GM21737 (cell line): ENCODE measurements around the gene MON1B.
"Not testable (repeated sequence)": the region's sequence is repeated elsewhere in the genome, so short reads cannot be mapped to it uniquely, and the experiment has no call there.

Source experiments
- ATAC-seq: cut with Tn5 transposase; IDR thresholded peaks from one replicate; pipeline ENCODE4 v1.9.1; 2021; ENCODE audit warnings: mild to moderate bottlenecking, moderate library complexity; ENCODE audit not compliant: unreplicated experiment

MON1B gene

GRCh38 chr16:77190478-77191258, at the start of gene MON1B:
TSS of gene MON1B (plus strand) at chr16:77191190. CDS start at chr16:77191486, 296 bp downstream.
- ATAC-seq, result peak; percentile 96

GRCh38 chr16:77143364-77143763, 47.6 kb upstream of the MON1B start:
- no peak for ATAC-seq

- no peak for ATAC-seq
These were observed 42.9 kb upstream of the MON1B start for GRCh38 chr16:77148121-77148520.

DNA sequence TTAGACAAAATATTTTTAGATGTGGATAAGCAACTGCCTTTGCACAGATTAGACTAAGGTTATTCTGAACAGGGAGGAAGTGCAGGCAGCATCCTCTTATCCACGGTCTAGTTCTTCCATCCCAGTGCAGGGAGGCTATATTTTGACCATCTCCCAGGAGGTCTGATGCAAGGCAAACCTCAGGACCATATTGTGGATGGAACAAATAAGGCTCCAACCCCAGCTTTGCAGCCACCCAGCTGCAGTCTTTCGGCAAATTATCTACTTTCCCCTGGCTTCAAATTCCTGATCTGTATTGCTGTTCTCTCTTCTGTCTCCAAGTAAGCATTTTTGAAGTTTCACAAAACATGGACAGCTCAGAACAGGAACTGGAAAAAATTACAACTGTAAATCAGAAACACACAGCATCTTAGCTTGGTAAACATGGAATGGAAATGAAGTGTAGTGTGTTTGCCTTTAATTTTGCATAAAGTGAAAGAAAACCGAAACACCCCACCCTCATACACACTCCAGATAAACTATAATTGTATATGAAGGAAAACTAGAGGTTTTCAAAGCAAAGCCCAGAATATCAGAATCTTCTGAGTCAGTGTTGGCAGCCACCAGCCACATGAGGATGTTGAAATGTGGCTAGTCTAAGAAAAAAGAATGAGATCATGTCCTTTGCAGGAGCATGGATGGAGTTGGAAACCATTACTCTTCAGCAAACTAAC, 33.5 kb upstream of the MON1B start:
- no peak for ATAC-seq

- no peak for ATAC-seq
These were observed 32.7 kb upstream of the MON1B start for GRCh38 chr16:77158293-77158692.

DNA sequence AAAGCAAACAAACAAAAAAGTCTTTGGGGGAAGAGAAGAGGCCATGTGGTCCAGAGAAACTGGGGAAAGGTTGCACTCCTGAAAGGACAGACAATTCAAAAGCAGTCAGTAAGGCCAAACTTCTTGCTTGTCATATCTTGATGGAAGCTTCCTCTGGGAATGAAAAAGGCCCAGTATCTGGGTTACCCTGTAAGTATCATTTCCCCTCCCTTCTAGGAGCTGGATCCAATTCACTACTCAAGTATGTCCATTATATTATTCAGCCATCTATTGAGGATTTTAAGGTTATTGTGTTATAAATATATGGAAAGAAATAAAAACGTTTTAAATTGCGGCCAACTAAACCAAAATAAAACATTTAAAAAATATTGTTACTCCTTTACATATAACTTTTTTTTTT, 26.0 kb upstream of the MON1B start:
- ATAC-seq, result no peak

DNA sequence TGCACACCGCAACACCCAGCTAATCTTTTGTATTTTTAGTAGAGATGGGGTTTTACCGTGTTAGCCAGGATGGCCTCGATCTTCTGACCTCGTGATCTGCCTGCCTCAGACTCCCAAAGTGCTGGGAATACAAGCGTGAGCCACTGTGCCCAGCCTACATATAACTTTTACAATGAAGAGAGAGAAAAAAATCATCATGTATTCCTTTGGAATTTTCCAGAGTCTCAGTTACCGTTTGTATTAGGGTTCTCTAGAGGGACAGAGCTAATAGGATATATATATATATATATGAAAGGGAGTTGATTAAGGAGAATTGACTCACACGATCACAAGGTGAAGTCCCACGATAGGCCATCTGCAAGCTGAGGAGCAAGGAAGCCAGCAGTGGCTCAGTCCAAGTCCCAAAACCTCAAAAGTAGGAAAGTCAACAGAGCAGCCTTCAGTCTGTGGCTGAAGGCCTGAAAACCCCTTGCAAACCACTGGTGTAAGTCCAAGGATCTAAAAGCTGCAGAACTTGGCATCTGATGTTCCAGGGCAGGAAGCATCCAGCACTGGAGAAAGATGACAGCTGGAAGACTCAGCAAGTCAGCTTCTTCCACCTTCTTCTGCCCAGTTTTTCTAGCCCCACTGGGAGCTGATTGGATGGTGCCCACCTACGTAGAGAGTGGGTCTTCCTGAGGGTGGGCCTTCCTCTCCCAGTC, 25.3 kb upstream of the MON1B start:
- ATAC-seq, result not testable (repeated sequence)

DNA sequence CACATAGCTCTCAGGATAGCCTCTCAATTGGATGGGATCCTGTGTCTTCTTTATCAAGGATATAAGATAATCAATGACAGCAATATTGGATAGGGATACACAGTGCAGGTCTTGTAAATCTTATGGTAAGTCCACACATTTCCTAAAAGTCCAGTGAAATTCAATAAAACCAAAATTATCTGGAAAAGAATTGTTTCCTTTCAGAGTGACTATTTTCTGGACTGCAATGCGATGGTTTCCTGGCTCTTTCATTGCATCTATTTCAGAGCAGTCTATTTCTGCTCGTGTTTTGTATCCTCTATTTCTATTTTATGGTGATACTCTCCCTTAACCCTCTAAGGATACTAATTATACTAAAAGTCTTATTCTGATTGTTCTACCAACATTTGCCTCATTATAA, 24.3 kb upstream of the MON1B start:
- no peak for ATAC-seq

GRCh38 chr16:77168901-77169300, 22.1 kb upstream of the MON1B start:
- ATAC-seq, result no peak

DNA sequence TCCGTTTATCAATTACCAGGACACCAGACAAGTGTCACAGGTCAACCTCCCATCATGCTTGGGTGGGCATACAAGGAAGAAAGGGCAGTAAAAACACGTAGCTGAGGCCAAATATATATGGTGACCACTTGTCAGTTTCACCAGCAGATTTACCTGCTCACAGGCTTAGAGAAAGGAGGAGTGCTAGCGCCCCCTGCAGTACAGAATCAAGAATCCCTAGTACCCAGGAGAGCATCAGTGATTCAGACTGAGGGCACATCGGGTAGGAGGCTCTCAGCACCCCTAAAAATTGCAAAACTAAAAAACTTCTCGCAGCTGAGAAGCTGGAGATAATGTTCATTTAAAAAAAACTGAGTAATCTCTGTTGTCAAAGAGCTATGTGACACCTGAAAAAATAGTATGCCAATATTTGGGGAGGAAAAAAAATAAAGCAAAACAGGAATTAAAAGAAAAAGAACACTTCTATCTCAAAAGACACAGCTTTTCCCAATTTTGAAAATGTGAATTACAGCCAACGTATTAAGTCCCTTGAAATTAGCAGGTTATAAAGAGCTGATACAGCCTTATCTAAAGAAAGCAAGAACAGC, 21.2 kb upstream of the MON1B start:
- peak; percentile 75 for ATAC-seq

DNA sequence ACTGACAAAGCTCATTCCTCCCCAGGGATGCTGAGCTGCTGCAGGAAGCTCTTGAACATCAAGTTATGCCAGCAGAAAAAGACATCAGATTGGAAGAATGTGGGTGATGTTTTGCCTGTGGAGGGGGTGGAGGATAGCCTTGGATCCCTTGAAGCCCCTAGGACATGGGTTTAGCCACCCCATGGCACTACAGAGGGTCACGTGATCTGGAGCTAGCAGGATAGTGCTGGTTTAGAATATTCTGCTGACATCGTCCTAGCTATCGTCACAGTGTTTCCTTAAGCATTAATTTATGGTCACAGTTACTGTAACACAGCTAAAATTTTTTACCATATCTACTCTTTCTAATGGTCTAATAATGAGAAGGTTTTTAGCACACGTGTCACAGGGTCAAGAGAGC, 20.2 kb upstream of the MON1B start:
- no peak for ATAC-seq

- ATAC-seq, result no peak
These were observed 19.0 kb upstream of the MON1B start for GRCh38 chr16:77171745-77172635.

- no peak for ATAC-seq
These were observed 18.0 kb upstream of the MON1B start for GRCh38 chr16:77172951-77173350.

- ATAC-seq, result no peak
These were observed 7.9 kb upstream of the MON1B start for GRCh38 chr16:77183137-77183536.

GRCh38 chr16:77186298-77186697, 4.7 kb upstream of the MON1B start:
- not testable (repeated sequence) for ATAC-seq

DNA sequence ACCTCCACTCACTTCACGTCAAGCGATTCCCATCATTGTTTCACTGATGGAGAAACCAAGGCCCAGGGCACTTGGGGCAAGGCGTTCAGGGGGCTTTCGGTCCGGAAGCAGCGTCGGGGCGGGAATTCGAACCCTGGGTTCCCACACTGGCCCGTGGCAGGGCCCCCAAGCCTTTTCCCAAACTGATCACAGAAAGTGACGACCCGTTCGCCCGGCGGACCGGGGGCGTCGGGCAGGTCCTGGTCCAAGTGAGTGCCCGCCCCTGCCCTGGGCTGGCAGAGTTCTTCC, 856 bp upstream of the MON1B start:
- no peak for ATAC-seq

DNA sequence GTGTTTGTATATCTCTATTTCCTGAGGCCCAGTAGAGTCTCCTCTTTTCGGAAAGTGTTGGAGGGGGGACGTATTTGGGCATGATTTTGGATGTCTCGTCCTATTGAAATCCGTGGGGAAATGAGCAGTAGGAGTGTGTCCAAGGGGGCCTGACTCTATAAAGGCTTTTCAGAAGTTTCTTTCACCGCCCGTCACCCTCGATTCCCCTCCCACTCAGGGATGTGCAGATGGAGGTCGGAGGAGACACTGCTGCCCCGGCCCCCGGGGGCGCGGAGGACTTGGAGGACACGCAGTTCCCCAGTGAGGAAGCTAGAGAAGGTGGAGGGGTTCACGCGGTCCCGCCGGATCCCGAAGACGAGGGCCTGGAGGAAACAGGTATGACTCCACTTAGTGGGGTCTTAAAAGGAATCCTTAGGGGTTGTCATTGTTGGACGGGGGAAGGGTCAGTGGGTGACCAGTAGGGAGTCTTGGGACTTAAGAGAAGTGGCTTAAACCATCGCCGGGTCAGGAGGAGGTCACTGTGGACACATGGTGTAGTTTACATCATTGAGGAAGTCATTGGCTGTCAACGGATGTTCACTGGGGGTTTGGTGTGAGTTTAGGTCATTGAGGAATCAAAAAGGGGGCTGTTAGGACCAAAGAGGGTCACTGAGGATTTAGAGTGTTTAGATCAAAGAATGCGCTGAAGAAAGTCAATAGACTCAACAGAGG, 424 bp downstream of the MON1B start:
- no peak for ATAC-seq

DNA sequence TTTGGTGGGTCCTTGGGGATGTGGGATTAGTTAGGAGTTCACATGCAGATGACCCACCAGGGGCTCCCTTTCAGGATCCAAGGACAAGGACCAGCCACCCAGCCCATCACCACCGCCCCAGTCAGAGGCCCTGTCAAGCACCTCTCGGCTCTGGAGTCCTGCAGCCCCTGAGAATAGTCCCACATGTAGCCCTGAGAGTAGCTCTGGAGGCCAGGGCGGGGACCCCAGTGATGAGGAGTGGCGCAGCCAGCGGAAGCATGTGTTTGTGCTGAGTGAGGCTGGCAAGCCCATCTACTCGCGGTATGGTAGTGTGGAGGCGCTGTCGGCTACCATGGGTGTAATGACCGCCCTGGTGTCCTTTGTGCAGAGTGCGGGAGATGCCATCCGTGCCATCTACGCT, 2.4 kb downstream of the MON1B start:
- ATAC-seq, result no peak

GRCh38 chr16:77194295-77195231, 3.6 kb downstream of the MON1B start:
- ATAC-seq, result no peak
